ENCODE data around the gene JPT2.

DNA sequence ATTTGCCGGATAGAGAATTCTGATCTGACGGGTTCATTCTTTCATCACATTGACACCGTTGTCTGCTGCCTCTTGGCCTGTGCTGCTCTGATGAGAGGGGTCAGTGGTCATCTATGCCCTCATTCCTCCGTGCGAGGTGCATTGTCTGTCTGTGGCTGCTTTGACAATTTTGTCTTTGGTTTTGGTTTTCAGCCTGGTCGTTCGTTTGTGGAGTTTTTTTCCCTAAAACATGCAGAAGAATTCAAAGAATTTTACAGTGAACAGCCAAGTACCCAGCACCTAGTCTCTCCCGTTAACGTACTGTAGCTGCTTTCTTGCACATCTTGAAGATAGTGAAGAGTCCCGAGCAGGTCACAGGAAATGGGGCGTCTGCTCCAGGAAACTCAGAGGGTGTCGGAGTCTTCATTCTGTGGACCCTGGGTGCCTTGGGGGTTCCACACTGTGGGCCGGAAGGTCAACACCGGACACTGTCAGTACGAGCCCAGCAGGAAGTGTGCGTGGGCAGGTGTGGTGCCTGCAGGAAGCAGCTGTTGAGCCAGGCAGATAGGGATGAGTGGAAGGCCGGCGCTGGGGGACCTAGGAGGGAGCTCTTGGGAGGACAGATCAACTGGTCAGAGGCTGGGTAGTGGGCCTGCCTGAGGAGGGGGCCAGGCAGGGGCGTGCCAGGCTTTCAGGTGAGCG lies 37.7 kb upstream of the JPT2 start:
- no peak for TF ChIP-seq POLR2A (IDR thresholded peaks at IDR 0.05)
- TF ChIP-seq, protein P1, sequence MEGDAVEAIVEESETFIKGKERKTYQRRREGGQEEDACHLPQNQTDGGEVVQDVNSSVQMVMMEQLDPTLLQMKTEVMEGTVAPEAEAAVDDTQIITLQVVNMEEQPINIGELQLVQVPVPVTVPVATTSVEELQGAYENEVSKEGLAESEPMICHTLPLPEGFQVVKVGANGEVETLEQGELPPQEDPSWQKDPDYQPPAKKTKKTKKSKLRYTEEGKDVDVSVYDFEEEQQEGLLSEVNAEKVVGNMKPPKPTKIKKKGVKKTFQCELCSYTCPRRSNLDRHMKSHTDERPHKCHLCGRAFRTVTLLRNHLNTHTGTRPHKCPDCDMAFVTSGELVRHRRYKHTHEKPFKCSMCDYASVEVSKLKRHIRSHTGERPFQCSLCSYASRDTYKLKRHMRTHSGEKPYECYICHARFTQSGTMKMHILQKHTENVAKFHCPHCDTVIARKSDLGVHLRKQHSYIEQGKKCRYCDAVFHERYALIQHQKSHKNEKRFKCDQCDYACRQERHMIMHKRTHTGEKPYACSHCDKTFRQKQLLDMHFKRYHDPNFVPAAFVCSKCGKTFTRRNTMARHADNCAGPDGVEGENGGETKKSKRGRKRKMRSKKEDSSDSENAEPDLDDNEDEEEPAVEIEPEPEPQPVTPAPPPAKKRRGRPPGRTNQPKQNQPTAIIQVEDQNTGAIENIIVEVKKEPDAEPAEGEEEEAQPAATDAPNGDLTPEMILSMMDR (IDR thresholded peaks at IDR 0.05), result no peak
